HTR-8/SVneo (cell line): ENCODE results near the gene C2CD3.
"Not testable (repeated sequence)": the region's sequence is repeated elsewhere in the genome, so short reads cannot be mapped to it uniquely, and the experiment has no call there.

Experiments
- DNase-seq: peaks from one replicate; pipeline ENCODE4 v3.0.0; 2011; ENCODE audit warnings: low spot score, mixed read lengths; ENCODE audit not compliant: insufficient read length
- FAIRE-seq: peaks from 2 replicates; lab custom pipeline; 2011; peaks lifted over from hg19 to GRCh38; lab: Jason Lieb, UNC

Gene C2CD3

DNA sequence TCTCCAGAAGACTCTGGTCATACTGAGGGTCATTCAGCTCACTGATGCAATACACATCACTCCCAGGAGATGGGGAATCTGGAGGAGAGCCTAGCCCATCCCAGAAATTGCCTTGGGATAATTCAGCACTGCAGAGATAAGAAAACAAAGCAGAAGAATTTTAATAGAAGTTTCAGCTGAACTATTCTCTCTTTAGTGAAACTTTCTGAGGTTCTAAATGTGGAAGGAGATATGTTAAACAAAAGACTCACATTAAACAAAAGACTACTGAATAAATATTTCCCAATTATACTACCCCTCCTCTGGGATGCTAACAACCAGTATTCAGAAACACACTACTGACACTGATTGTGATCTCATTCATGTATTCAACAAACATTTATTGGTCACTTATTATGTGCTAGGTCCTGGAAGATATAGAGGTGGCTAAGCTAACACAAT is 47.8 kb downstream of the C2CD3 start:
- DNase-seq (no peak), FAIRE-seq (no peak)

DNA sequence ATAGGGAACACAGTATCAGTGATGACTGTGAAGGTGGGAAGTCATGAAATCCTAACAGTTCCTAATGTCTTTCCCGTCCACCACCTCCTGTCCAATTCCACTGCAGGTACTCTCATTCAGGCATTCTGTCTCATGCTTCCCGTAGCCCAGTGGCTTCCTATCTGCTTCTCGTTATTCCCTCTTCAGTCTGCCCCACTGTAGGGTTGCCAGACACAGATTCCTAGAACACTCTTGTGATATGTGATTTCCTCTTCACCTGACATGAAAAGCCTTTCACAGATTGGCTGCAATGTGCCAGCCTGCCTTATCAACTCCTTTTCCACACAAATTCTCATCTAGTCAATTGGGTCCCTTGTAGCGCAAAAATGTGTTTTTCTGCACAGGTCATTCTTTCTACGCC is 49.0 kb downstream of the C2CD3 start:
- FAIRE-seq (no peak), DNase-seq (no peak)

DNA sequence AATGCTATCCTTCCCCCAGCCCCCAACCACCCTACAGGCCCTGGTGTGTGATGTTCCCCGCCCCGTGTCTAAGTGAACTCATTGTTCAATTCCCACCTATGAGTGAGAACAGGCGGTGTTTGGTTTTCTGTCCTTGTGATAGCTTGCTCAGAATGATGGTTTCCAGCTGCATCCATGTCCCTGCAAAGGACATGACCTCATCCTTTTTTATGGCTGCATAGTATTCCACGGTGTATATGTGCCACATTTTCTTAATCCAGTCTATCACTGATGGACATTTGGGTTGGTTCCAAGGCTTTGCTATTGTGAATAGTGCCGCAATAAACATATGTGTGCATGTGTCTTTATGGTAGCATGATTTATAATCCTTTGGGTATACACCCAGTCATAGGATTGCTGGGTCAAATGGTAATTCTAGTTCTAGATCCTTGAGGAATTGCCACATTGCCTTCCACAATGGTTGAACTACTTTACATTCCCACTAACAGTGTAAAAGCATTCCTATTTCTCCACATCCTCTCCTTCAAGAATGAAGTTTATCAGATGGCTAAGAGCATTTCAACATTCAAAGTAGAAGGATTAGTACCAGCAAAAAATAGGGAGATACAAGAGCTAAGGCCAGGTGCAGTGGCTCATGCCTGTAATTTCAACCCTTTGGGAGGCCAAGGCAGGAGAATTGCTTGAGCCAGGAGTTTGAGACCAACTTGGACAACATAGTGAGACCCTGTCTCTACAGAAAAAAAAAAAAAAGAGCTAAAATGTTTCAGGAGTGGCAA is 50.4 kb downstream of the C2CD3 start:
- peak; percentile 68 for FAIRE-seq
- not testable (repeated sequence) for DNase-seq

DNA sequence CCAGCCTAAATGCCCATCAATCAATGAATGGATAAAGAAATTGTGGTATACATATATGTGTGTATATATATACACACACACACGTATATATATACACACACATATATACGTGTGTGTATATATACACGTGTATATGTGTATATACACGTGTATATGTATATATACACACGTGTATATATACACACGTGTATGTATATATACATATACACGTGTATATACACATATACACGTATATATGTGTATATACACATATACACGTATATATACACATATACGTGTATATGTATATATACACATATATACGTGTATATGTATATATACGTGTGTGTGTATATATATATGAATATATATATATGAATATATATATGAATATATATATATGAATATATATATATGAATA is 54.1 kb downstream of the C2CD3 start:
- FAIRE-seq = no peak
- DNase-seq = no peak

DNA sequence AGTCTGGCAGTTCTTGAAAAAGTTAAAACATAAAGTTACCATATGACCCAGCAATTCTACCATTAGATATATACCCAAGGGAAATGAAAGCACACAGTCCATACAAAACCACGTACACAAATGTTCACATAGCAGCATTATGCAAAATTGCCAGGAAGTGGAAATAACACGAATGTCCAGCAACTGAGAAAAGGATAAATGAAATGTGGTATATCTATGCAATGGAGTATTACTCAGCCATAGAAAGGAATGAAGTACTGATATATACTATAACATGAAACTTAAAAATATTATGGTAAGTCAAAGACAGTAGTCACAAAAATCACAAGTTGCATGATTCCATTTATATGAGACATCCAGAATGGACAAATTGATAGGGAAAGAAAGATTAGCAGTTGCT is 57.9 kb downstream of the C2CD3 start:
- FAIRE-seq (peak; percentile 51), DNase-seq (no peak)

DNA sequence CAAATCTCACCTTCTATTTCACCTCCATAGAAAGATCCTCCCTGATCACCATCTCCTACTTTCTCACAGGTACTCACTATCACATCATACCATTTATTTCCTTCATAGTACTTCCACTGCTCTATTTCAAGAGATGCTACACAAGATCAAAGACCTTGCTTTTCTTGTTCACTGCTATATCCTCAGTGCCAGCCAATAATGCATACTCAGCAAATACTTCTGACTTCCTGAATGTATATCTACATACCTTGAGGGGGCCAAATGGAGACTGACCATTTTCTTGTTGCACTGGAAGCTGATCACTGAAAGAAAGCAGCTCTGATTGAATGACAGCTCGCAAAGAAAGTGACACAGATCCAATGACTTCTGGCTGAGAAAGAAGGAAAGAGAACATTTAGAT is 64.7 kb downstream of the C2CD3 start:
- FAIRE-seq (no peak), DNase-seq (no peak)

DNA sequence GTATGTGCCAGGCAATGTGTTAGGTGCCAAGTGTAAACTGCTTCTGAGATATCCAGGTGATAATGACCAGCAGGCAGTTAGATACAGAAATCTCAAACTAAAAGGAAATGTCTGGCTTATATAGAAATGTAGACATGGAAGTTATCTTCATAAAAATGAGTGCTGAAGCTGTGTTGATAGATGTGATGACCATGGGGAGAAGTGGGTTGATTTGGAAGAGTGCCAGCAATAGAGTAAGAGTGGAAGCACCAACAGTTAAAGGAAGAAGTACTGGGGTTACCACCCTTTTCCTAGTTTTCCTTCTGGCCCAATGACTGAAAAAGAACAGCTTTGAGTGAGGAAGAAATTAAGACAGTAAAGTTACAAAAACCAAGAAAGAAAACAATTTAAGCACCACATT is 68.5 kb downstream of the C2CD3 start:
- FAIRE-seq (no peak), DNase-seq (no peak)

DNA sequence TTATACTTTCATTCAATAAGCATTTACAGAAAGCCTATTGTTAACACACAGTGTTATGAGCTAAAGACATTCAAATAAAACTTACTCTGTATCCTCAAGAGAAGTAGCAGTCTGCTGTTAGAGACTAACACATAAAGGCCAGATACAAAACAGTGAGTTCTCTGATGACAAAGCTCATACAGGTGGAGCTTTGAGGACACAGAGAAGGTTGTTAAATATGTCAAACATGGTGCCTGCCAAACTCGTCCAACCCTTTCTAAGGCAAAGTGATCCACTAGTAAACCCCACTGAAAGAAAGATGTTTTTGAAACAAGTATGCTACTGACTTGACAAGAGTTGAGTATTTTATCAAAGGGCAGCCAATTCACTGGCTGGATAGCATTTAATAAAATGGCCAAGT is 70.1 kb downstream of the C2CD3 start:
- FAIRE-seq = no peak
- DNase-seq = no peak

DNA sequence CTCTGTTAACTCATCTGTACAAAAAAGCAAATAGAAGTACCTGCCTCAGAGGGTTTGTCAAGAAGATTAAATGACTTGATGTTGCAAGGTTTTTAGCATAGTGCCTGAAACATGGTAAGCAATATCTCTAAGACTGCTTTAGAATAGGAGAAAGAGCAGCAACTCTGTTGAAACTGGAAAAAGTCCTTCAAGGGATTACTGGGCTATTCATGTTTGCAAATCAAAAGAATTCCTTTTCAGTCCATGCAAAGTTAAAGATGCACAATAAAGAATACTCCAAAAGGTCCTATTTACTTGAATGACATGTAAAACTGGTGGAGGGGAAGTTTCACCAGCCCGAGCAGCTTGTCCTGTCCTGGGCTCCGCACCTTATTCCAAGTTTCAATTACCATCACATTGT is 70.6 kb downstream of the C2CD3 start:
- FAIRE-seq (no peak), DNase-seq (no peak)

DNA sequence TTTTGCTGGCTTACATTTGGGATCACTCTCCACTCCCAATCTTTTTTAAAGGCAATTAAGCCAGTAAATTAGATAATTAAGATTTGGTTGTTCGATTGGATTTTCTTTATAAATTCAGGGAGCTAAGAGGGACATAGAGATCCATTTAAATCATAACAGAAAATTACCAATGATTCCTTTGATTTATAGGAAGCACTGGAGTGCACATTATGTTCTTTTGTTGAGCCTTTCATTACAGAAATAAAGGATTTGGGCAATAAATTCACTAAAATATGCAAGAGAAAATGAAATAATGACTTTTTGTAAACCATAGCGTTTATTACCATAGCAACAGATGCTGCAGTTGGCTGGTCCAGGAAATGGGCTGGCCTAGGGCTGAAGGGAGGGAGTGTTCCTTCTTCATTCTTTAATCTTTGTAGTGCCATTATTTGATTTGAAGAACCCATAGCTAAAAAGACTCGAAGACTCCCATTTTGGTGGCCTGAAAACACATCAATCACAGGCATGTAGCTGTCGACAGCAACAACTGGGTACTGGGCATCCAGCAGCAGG is 73.0 kb downstream of the C2CD3 start:
- FAIRE-seq (no peak), DNase-seq (no peak)

DNA sequence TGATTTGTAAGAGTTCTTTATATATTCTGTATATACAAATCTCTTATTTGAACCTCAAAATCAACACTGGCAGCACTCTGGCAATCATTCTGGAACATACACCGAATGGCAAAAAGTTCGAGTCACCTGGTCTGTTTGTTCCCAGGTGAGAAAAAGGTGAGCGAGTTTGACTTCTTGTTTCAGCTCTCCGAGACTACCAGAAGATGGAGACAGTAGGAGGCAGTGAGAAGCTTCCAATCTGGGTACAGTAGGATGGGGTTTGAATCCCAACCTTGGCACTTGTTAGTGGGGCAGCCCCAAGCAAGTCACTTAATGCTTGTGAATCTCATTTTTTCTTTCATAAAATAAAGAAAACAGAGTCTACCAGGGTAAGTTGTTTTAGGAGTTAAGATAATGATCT is 76.4 kb downstream of the C2CD3 start:
- no peak for FAIRE-seq
- DNase-seq = no peak

DNA sequence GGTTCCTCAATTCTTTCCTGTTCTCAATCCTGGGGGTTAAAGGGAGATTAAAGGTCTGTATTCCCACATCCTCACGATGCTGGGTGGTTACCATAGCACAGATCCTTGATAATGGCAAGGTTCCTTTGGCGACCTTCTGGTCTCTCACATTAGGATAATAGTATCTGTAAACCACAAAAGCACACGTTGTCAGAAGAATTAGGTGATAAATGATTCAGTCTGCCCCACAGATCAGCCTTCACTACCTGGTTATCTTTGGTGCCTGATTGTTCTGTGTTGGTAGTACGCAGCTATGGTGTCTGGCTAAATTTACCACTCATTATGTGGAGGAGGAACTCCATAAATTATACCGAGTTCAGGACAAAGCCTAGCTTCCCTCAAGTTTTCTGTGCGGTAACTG is 78.4 kb downstream of the C2CD3 start:
- no peak for FAIRE-seq
- DNase-seq = no peak

DNA sequence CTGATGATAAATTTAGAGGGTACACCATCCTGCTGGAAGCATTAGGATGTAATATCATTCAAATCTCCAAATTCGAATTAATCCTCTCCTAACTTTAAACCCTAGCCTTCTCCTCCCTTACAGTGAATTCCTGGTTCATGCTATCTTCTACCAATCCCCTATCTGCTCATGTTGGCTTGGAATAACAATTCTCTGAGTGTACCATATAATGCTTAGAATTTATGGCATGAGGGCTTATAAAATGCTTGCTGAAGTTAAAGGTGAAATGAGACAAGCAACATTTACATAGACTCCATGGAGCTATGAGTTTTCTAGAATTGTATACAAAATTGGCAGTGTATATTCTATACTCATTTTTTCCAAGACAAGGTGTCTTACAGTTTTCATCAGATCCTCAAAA is 79.3 kb downstream of the C2CD3 start:
- FAIRE-seq = no peak
- no peak for DNase-seq

DNA sequence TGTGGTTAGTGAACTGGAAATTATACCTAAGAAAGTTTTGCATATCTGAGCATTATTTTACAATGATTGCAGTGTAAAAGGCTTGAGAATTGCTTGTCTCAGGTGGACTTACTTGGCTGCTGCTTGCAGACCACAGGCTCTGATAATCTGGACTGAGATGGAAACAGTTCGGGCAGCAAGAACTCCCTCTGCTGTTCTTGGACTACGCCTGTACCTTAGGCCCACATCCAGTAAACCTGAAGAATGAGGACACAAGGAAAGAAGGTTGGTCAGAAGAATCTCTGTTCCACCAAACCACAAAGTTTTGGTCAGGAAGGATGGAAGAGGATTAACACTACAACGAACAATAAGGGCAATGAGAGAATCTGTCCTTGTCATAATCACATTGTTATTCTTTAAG is 80.1 kb downstream of the C2CD3 start:
- FAIRE-seq (no peak), DNase-seq (no peak)

DNA sequence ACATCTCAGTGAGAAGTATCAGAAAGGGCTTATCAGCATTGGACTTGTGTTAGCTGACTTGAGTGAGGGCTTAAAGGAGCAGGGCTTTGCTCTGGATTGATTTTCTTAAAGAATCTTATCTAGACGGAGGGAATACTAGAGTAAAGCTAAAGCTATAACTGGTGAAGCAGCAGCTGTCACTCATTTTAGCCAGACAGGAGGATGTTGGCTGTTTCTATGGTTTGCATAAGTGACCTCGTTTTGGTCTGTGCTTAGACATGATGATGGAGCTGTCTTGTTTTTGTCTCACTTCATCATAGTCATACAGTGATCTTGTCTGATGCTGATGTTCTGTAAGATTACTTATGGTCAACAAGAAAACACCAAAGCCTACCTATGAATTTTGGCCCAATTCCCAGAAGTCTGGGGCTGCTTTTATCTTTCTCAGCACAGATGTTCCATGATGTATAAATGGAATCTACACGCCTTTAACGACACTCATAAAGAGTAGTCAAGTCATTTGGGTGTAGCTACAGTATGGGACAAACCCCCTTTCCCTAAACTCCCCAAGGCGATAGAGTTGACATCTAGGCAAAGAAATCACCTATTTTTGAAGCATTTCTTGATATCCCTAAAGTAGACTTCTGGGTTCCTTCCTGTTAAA is 84.4 kb downstream of the C2CD3 start:
- DNase-seq (no peak), FAIRE-seq (no peak)

DNA sequence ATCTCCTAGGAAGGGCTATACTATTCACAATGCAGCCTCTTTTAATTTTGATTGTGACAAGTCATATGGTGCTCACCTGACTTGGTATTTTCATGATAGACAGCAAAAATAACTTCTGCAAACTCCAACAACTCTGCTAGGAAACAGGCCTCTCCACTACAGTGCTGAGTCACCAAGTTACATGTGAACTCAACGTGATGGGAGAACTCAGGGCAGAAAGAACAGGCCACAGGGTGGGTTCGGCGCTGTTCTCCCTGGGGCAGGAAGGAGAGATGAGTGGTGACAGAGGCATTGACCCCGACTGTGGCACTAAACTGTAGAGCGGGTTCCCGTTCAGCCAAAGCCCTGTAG is 85.3 kb downstream of the C2CD3 start:
- DNase-seq (no peak), FAIRE-seq (no peak)

DNA sequence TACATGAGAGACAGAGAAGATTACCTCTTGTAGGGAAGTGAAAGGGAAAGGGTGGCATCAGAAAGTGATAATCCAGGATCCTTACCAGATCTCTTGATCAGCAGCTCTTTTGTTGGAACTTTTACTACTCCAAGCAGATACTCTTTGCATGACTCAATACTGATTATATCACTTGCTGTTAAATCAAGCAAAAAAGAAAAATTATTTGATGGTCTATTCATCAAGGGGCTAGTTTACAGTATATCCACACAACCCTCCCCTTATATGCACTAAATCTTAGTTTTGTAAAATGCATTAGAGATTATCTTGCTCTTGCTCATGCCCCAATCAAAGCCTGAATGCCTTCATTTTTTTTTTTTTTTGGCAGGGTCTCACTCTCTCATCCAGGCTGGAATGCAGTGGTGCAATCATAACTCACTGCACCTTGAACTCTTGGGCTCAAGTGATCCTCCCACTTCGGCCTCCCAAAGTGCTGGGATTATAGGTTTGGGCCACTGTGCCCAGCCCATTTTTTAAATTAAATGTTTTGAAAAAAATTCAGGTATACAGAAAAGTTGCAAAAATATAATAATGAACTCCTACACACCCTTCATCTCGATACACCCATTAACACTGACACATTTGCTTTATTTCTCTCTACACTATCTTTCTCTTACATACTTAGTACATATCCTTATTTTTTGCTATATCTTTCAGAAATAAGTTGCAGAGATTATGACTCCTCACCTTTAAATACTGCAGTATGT is 85.8 kb downstream of the C2CD3 start:
- peak; percentile 27 for DNase-seq

DNA sequence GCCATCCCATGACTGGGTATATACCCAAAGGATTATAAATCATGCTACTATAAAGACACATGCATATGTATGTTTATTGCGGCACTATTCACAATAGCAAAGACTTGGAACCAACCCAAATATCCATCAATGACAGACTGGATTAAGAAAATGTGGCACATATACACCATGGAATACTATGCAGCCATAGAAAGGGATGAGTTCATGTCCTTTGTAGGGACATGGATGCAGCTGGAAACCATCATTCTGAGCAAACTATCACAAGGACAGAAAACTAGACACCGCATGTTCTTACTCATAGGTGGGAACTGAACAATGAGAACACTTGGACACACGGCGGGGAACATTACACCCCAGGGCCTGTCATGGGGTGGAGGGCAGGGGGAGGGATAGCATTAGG is 86.9 kb downstream of the C2CD3 start:
- not testable (repeated sequence) for DNase-seq, FAIRE-seq

More for the DNA sequence above, 85.8 kb downstream of the C2CD3 start:
- FAIRE-seq = no peak

DNA sequence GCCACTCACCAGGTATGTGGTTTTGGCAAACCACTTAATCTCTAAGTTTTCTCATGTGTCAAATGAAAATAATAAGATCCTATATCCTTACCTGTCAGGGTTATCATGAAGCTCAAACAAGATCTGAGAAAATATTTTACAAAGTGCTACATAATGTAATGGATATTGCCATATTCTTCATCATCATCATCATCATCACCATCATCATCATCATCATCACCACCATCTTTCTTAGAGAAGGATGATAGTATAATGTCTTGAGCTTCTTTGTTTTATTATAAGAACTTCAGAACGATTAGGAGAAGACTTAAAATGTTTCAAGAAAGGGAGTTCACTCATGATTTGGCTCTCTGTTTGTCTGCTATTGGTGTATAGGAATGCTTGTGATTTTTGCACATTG is 89.4 kb downstream of the C2CD3 start:
- no peak for DNase-seq
- no peak for FAIRE-seq

DNA sequence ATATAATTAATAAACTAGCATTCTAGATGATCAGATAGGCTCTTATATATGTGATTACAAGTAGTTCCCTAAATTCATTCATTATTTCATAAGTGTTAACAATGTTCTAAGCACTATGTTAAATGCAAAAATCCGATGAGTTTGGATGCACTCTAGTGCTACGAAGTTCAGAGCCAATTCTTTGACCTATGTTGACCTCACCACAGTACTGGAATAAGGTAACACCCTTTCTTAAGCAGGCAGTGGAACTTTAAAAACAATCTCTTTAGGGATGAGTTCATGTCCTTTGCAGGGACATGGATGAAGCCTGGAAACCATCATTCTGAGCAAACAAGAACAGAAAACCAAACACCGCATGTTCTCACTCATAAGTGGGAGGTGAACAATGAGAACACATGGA is 93.6 kb downstream of the C2CD3 start:
- FAIRE-seq (no peak), DNase-seq (no peak)

DNA sequence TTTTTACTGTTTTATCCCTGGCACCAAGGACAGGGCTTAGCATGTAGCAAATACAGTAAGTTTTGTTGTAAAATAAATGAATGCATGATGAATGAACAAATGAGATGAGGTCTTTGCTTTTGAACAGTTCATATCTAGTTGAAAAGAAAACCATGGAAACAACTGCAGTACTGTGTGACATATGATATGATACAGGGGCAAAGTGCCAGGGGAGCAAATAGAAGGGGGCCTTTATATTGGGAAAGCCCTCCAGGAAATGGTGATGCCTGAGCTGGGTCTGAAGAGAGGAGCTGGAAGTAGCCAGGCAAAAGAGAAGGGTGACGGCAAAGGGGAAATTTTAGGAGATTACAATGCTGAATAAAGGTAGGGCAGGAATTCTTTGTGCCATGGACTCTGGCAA is 98.1 kb downstream of the C2CD3 start:
- no peak for DNase-seq
- FAIRE-seq = no peak
